HFFc6 (cell line): ENCODE results near the gene UQCRQ. TPM values are rescaled to one million over a fixed set of nuclear protein-coding genes. Genes with fewer than 3 reads are reported as not detected.

Experiments
- DNase-seq: peaks from one replicate; pipeline ENCODE4 v3.0.0-alpha.2; 2018
- H3K27ac Mint-ChIP-seq: 2 replicates; pipeline ENCODE4 v1.8.0; 2020; ENCODE audit warnings: mild to moderate bottlenecking, mixed read lengths
- H3K27me3 Mint-ChIP-seq: 2 replicates; pipeline ENCODE4 v1.8.0; 2021; ENCODE audit warnings: mild to moderate bottlenecking, moderate library complexity, mixed read lengths; ENCODE audit not compliant: insufficient read depth
- H3K36me3 Mint-ChIP-seq: 2 replicates; pipeline ENCODE4 v1.8.0; 2021; ENCODE audit warnings: low read depth, mixed read lengths
- H3K4me1 Mint-ChIP-seq: 2 replicates; pipeline ENCODE4 v1.8.0; 2020; ENCODE audit warnings: low read depth, mixed read lengths
- H3K4me3 Mint-ChIP-seq: 2 replicates; pipeline ENCODE4 v1.8.0; 2020; ENCODE audit warnings: mild to moderate bottlenecking, moderate library complexity, mixed read lengths
- H3K9me3 Mint-ChIP-seq: 2 replicates; pipeline ENCODE4 v1.8.0; 2020; ENCODE audit warnings: mild to moderate bottlenecking, mixed read lengths
- CTCF ChIP-seq: fragments of 200-600 bp; sonication (generic); IDR thresholded peaks from 2 replicates; pipeline ENCODE4 v1.5.0; 2021; ENCODE audit warnings: antibody characterized with exemption, mild to moderate bottlenecking
- long read RNA-seq: library from polyadenylated mRNA; unstranded; transcript quantifications from one replicate; pipeline ENCODE4 v2.0.0, GENCODE V29; 2019
- total RNA-seq, 6 experiments: library from RNA; stranded (reverse); fragmentation: NEBNext Ultra II Directional; extraction: Animal tissue kit (Norgen Biotek cat#: 25700); gene quantifications; 2 replicates in 1 of 6; 3 replicates in 5 of 6; pipeline ENCODE4 v1.2.3, GENCODE V29; 2021

The UQCRQ gene
- total RNA-seq: 100 to 1,000 TPM; 501 to 678 (median 615) TPM
- long read RNA-seq, transcript UQCRQ-202 (3 exons, 429 nt): minor isoform, 24 of 338 reads
- long read RNA-seq, transcript UQCRQ-203 (3 exons, 839 nt): major isoform, 286 of 338 reads
- long read RNA-seq, transcript UQCRQ-201 (2 exons, 586 nt): minor isoform, 19 of 338 reads
- long read RNA-seq, partial matches to known transcripts: 0 of 338 reads
- long read RNA-seq, other reads (novel, unspliced or antisense): 8 of 338 reads

- DNase-seq: peak; percentile 100
- Mint-ChIP-seq H3K4me3 (peak within 1 kb of the TSS; percentile 99), H3K27me3 (peaks cover 10% of the 10 kb centered on the region), H3K36me3 (peaks cover 23% of the 10 kb centered on the region), H3K4me1 (peaks cover 31% of the 10 kb centered on the region), H3K27ac (peak within 1 kb of the TSS; percentile 99), H3K9me3 (no peaks in the 10 kb centered on the region)
- TF ChIP-seq CTCF: peak; percentile 48; the same call in 1 of the 2 replicates
Observed at GRCh38 chr5:132866342-132867045, at the start of gene UQCRQ, which contains the start of gene GDF9. Gene UQCRQ (plus strand): TSS chr5:132866642. CDS start chr5:132866882, 240 bp downstream. Gene GDF9 (minus strand): TSS chr5:132866469. CDS start chr5:132864533, 1,936 bp downstream.

GRCh38 chr5:132817011-132817410 is 49.4 kb upstream of the UQCRQ start:
- no peak for TF ChIP-seq CTCF
- Mint-ChIP-seq H3K4me1 (peaks cover 22% of the 10 kb centered on the region), H3K27me3 (peaks cover 15% of the 10 kb centered on the region), H3K27ac (no peak overlapping the region), H3K4me3 (no peak overlapping the region), H3K9me3 (no peaks in the 10 kb centered on the region), H3K36me3 (no peaks in the 10 kb centered on the region)
- no peak for DNase-seq

- TF ChIP-seq CTCF: no peak
- H3K27ac Mint-ChIP-seq: no peak overlapping the region
- peaks cover 12% of the 10 kb centered on the region for H3K4me1 Mint-ChIP-seq
- no peaks in the 10 kb centered on the region for H3K9me3 Mint-ChIP-seq
- H3K27me3 Mint-ChIP-seq: peaks cover 6% of the 10 kb centered on the region
- H3K4me3 Mint-ChIP-seq: no peak overlapping the region
- DNase-seq: no peak
- no peaks in the 10 kb centered on the region for H3K36me3 Mint-ChIP-seq
Observed at GRCh38 chr5:132819468-132819867, 47.0 kb upstream of the UQCRQ start.

- Mint-ChIP-seq H3K4me3 (no peak overlapping the region), H3K27ac (no peak overlapping the region), H3K36me3 (no peaks in the 10 kb centered on the region), H3K27me3 (peaks cover 2% of the 10 kb centered on the region), H3K9me3 (no peaks in the 10 kb centered on the region), H3K4me1 (peaks cover 9% of the 10 kb centered on the region)
- peak; percentile 98 for TF ChIP-seq CTCF
- peak; percentile 79 for DNase-seq
Observed at GRCh38 chr5:132820162-132820754, 46.2 kb upstream of the UQCRQ start.

- no peak overlapping the region for H3K4me3 Mint-ChIP-seq
- H3K9me3 Mint-ChIP-seq: no peaks in the 10 kb centered on the region
- no peak for TF ChIP-seq CTCF
- peaks cover 6% of the 10 kb centered on the region for H3K4me1 Mint-ChIP-seq
- H3K27ac Mint-ChIP-seq: no peak overlapping the region
- H3K27me3 Mint-ChIP-seq: peaks cover 1% of the 10 kb centered on the region; the same call in 1 of the 2 replicates
- no peak for DNase-seq
- no peaks in the 10 kb centered on the region for H3K36me3 Mint-ChIP-seq
Observed at GRCh38 chr5:132821350-132821749, 45.1 kb upstream of the UQCRQ start.
